GM19043 (cell line): ENCODE measurements around the gene ACOT7.

Experiments
- ATAC-seq: cut with Tn5 transposase; IDR thresholded peaks from one replicate; pipeline ENCODE4 v1.9.1; 2021; ENCODE audit warnings: low read depth; ENCODE audit not compliant: unreplicated experiment

The ACOT7 gene

DNA sequence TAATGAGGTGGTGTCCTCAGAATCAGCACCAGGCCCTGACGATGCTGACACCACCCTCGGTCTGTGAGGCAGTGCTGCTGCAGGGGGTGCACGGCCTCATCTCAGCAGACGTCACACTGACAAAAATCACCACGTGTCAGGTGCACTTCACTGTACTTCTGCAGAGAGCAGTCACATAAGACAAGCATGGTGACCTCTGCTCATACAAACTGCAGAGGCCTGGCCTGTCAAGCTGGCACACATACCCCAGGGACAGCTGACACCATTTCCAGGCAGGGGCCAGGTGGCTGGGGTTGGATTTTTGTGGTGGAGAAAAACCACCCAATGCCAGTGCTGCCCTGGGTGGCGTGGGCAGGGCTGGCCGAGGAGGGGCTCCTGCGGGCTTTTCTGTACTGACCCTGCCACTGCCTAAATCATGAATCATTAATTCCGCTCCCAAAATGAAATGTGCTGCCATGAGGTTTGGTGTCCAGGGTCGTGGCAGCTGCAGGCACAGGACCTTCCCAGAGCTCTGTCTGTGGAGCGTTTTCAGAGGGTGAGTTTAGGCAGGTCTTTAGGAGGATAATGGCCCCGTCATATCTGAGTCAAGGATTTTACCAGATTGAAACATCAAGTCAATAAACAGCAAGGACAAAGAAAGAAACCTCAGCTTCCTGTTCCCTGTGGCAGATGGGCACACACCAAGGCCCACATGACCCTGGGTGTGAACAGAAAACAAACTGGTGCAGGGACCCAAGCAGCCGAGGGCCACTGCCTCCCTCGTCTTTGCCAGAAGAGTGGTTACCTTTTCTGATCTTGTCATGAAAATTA, 99.3 kb downstream of the ACOT7 start:
- ATAC-seq = no peak

- no peak for ATAC-seq
These were observed 101.5 kb downstream of the ACOT7 start for GRCh38 chr1:6292102-6292501.

DNA sequence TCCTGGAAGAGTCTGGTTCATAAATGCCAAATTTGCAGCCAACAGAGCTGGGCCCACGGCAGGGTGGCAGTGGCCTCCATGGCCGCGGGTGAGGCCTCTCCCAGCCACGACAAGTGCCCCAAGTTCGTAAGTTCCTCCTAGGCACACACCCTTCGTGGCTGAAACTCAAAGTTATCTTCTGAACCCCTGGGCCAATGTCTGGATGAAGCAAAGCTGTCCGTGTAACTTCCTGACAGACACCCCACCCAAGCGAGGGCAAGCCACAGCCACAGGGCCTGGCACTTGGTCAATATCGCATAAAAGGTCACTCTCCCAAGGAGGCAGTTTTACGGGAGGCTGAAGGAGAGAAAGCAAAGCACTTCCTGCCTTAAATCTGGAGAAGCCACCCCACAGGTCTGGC, 104.9 kb downstream of the ACOT7 start:
- no peak for ATAC-seq

GRCh38 chr1:6288026-6288425, 105.5 kb downstream of the ACOT7 start:
- ATAC-seq = no peak

GRCh38 chr1:6287431-6287886, 106.1 kb downstream of the ACOT7 start:
- no peak for ATAC-seq

DNA sequence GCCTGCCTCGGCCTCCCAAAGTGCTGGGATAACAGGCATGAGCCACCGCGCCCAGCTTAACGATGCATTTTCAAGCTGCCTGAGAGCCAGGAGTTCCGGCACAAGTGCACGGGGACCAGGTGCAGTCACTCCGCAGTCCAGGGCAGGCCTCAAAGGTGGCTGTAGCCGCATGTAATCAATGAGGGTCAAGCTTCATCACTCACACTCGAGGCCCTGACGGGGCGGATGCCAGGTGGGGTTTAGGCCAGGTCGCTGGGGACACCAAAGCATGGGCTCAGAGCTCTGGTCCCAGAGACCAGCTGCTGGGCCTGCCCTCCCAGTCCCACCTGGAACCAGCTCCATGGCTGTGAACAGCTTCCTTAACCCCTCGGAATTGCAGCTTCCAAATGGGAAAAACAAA, 106.5 kb downstream of the ACOT7 start:
- ATAC-seq = no peak

- no peak for ATAC-seq
These were observed 107.3 kb downstream of the ACOT7 start for GRCh38 chr1:6286266-6286665.

GRCh38 chr1:6285336-6285735, 108.2 kb downstream of the ACOT7 start:
- ATAC-seq = no peak

DNA sequence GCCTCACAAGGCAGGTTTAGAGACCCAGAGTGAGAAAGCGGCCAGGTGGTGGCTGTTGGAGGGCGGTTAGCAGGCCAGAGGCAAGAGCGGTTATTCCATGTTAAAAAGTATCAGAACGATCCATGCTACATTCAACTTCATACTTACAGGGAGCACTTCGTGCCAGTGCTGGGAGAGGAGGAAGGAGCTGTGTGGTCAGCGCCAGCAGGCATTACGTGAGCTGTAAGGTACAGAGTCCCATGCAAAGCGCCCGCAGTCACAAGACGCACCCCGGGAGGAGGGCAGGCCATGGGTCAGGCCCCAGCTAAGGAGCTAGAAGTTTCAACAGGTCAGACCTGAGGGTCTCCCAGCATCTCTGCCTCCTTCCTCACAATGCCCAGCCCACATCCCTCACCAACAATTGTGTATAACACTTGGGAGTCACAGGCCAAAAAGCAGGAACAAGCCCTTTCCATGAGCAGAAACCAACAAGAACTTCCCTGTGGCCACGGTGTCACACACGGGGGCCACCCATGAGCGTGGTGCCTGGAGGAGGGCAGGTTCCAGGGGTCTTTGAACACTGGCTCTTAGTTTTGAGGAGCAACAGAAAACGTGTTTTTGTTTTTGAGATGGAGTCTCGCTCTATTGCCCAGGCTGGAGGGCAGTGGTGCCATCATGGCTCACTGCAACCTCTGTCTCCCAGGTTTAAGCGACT, 110.8 kb downstream of the ACOT7 start:
- ATAC-seq = no peak

GRCh38 chr1:6281511-6282402, 111.8 kb downstream of the ACOT7 start:
- ATAC-seq = no peak

- no peak for ATAC-seq
These were observed 112.7 kb downstream of the ACOT7 start for GRCh38 chr1:6280761-6281451.

DNA sequence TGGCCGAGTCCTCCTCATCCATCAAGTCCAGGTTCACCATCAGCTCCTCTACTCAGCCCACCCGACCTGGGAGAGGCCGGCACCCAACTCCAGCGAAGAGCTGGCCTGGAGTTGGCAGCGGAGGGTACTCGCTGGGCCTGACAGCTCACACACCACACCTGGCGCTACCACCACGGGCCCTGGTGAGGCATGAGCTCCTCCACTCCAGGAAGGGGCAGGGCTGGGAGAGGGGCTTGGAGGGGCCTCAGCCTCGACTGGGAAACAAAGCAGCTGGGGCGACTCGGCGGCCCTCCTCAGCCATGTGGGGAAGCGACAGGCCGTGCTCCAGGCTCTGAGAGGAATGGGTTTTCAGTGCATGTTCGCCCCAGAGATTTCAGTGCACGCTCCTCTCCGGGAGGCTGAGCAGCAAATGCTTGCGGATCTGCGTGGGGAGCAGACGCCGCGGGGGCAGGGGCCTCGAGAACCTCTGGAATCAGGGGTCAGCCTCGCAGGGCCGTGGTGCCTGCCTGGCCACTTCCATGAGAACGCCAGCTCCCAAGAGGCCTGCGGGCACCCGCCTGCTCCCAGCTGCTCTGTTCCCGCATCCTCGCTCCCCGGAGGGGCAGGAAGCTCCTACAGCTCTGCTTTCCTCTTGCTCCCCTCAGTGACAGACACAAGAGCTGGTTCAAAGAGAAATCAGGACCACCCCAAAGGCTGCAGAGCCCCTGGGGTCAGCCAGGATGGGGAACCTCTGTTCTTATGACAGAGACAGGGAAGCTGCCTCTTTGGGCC, 113.8 kb downstream of the ACOT7 start:
- ATAC-seq = no peak

GRCh38 chr1:6279066-6279465, 114.5 kb downstream of the ACOT7 start:
- ATAC-seq = no peak

- ATAC-seq = no peak
These were observed 115.3 kb downstream of the ACOT7 start for GRCh38 chr1:6278263-6278662.

DNA sequence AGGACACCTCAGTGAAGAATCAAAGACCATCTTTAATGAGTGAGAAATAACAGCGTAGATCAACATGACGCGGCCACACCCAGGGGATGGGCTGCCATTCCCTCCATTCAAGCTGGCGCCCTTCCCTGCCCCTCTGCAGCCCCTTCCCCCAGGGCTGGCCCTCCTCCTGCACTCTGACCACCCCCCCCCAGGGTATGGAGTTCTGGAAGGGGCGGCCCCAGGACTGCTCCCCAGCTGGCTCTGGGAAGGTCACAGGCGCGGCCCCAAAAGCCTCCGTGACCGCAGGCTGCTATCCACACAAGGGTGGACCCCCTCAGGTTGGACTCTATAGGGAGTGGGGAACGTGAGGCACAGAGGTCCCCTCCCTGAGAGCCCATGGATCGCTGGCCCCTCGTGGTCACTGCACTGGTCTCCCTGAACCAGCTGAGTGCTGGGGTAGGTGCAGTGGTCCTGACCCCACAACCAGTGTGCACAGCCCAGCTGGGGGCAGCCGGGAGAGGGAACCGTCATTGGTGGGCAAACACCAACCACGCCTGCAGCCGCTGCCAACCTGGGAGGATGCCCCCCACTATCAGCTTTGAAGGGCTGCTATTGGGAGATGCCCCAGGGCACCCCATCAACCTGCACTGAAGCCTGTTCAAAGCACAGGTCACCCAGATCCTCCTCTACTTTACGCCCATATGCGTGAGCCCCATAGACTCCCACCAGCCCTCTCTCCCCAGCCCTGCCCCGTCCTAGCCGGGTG, 116.6 kb downstream of the ACOT7 start:
- ATAC-seq = no peak

DNA sequence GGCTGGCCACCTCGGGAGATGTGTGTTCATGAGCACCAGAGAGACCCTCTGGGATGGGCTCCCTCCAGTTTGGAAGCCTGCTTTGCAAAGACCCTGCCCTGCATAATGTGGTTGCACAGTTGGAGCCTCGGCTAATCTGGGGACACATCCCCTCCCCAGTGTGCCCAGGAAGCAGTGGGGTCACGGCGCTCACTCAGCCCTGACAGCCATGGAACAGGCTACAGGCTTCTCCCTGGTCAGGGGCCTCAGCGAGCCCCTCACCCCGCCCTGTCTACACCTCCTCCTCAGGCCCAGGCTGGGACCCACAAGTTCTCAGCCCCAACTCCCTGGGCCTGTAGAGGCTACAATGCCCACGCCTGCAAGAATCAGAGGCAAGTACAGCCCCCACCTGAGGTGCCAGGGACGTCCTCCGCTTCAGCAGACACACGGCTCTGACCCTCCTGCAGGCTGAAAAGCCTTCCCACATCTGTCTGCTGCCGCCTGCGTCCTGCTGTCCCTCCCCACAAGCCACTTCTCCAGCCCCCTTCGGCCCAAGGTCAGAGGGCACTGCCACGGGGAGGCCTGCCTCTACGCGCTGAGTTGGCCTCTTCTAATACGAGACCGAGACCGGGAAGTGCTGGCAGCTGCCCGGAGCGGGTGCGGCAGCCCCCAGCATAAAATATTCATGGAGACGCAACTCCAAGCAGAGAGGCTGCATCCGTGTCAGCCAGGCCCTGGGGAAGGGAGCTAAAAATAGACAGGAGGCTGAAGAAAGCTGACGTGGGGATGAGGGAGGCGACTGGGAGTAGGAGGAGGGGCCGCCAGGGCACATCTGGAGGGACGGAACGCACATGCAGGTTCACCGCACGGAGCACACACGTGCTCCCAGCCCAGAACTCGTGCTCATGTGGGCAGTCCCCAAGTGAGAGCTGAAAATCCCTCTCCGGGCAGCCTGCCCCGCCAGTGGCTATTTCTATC, 117.5 kb downstream of the ACOT7 start:
- no peak for ATAC-seq

DNA sequence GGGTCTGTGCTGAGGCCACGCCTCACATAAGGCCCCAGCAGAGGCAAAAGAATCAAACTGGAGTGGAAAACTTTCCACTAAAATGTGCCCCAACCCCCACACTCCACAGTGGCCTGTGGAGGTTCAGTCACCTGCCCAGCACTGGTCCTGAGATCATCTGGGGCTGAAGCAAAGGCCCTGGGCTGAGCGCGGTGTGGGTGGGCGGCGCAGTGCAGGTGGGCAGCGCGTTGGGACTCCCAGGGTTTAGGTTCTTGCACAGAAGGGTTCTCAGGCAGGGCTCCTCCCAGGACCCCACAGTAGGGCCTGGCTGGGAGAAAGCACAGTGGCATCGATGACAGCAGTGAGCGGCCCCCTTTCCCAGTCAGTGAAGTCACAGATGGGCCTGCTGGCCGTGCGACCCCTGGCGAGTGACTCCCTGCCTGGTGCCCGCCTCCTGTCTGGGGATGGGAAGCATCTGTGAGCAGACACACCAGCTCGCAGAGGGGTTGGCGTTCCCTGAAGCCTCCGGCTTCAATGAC, 118.9 kb downstream of the ACOT7 start:
- ATAC-seq = no peak

- no peak for ATAC-seq
These were observed 119.5 kb downstream of the ACOT7 start for GRCh38 chr1:6274102-6274501.
